Hepatocyte (in vitro differentiated cells): ENCODE measurements around the gene SMIM44. TPM values are rescaled to one million over a fixed set of nuclear protein-coding genes. Genes with fewer than 3 reads are reported as not detected.

Source experiments
- DNase-seq: peaks from one replicate; pipeline ENCODE4 v3.0.0-alpha.2; 2016; ENCODE audit warnings: low spot score
- H2AFZ ChIP-seq: fragments of 200-600 bp; sonication (generic); 2 replicates; pipeline ENCODE4 v1.6.0; 2016; ENCODE audit warnings: antibody characterized with exemption, mild to moderate bottlenecking
- H3K27ac ChIP-seq: fragments of 200-600 bp; sonication (generic); 2 replicates; pipeline ENCODE4 v1.5.1; 2016; ENCODE audit warnings: mild to moderate bottlenecking
- H3K27me3 ChIP-seq: fragments of 200-600 bp; sonication (generic); 2 replicates; pipeline ENCODE4 v1.6.1; 2016
- H3K36me3 ChIP-seq: fragments of 200-600 bp; sonication (generic); replicated peaks from 2 replicates; pipeline ENCODE4 v1.5.1; 2016; ENCODE audit warnings: low read depth; ENCODE audit not compliant: insufficient read depth
- H3K4me1 ChIP-seq: fragments of 200-600 bp; sonication (generic); 2 replicates; pipeline ENCODE4 v1.5.1; 2016; ENCODE audit warnings: mild to moderate bottlenecking, moderate library complexity; ENCODE audit not compliant: insufficient read depth
- H3K4me2 ChIP-seq: fragments of 200-600 bp; sonication (generic); 2 replicates; pipeline ENCODE4 v1.6.0; 2016
- H3K4me3 ChIP-seq: fragments of 200-600 bp; sonication (generic); 2 replicates; pipeline ENCODE4 v1.5.1; 2016; ENCODE audit warnings: mild to moderate bottlenecking
- H3K79me2 ChIP-seq: fragments of 200-600 bp; sonication (generic); 2 replicates; pipeline ENCODE4 v1.6.0; 2017; ENCODE audit warnings: mild to moderate bottlenecking
- H3K9me2 ChIP-seq: fragments of 200-600 bp; sonication (generic); replicated peaks from 2 replicates; pipeline ENCODE4 v1.6.0; 2017; ENCODE audit warnings: mild to moderate bottlenecking; ENCODE audit not compliant: insufficient read depth
- H3K9me3 ChIP-seq: fragments of 200-600 bp; sonication (generic); 2 replicates; pipeline ENCODE4 v1.5.1; 2016; ENCODE audit warnings: low read depth, mild to moderate bottlenecking
- H4K20me1 ChIP-seq: fragments of 200-600 bp; sonication (generic); 2 replicates; pipeline ENCODE4 v1.6.0; 2016; ENCODE audit warnings: mild to moderate bottlenecking; ENCODE audit not compliant: insufficient read depth, poor library complexity, severe bottlenecking
- EZH2 ChIP-seq: fragments of 200-600 bp; sonication (generic); IDR thresholded peaks from 2 replicates; pipeline ENCODE4 v1.6.1; 2016; ENCODE audit warnings: antibody characterized with exemption, mild to moderate bottlenecking, borderline replicate concordance
- EZH2phosphoT487 ChIP-seq: fragments of 200-600 bp; sonication (generic); IDR thresholded peaks from one replicate; pipeline ENCODE4 v1.6.1; 2018; ENCODE audit warnings: antibody characterized with exemption, mild to moderate bottlenecking, low read depth, moderate library complexity; ENCODE audit not compliant: unreplicated experiment, severe bottlenecking
- WGBS: methylation state at CpG from one replicate; pipeline ENCODE4 v1.1.6; 2016; ENCODE audit warnings: low lambda C conversion rate; ENCODE audit errors: missing lambda C conversion rate; 5-methylcytosine and 5-hydroxymethylcytosine counted together
- polyA plus RNA-seq: library from polyadenylated mRNA; unstranded; fragments of >200 nt; fragmentation: Nextera tagmentation; extraction: Ambion mirVana; gene quantifications from 2 replicates; pipeline ENCODE4 v1.2.1, GENCODE V29; 2016
- total RNA-seq: library from RNA; depleted of rRNA; stranded (reverse); fragments of >200 nt; gene quantifications from 2 replicates; pipeline ENCODE4 v1.2.3, GENCODE V29; 2014
- TF ChIP-seq, protein P1 (sequence below): fragments of 200-600 bp; sonication (generic); IDR thresholded peaks from 2 replicates; pipeline ENCODE4 v1.5.1; 2016; ENCODE audit warnings: antibody characterized with exemption, mild to moderate bottlenecking; ENCODE audit not compliant: poor library complexity

The SMIM44 gene
- total and polyA plus RNA-seq, 2 experiments from 2014 or later = not detected

DNA sequence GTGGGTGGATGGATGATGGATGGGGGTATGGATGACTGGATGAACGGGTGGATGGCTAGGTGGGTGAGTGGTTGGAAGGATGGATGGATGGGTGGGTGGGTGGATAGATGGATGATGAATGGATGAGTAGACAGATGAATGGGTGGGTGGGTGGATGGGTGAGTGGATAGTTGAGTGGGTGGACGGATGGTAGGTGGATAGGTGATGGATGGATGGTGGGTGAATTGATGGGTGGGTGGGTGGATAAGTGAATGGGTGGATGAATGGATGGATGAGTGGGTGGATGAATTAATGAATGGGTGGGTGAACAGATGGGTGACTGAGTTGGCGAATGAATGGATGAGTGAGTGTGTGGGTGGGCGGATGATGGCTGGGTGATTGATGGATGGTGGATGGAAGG is 7.8 kb downstream of the SMIM44 start:
- Histone ChIP-seq H3K27me3 (no peaks in the 10 kb centered on the region), H3K79me2 (no peaks in the 10 kb centered on the region), H3K4me2 (no peak overlapping the region), H3K4me3 (no peak overlapping the region), H3K4me1 (peaks cover 19% of the 10 kb centered on the region), H4K20me1 (no peaks in the 10 kb centered on the region), H2AFZ (no peak overlapping the region), H3K36me3 (no peaks in the 10 kb centered on the region), H3K27ac (no peak overlapping the region), H3K9me3 (no peaks in the 10 kb centered on the region), H3K9me2 (no peaks in the 10 kb centered on the region)
- TF ChIP-seq EZH2phosphoT487 = no peak
- TF ChIP-seq, protein P1, sequence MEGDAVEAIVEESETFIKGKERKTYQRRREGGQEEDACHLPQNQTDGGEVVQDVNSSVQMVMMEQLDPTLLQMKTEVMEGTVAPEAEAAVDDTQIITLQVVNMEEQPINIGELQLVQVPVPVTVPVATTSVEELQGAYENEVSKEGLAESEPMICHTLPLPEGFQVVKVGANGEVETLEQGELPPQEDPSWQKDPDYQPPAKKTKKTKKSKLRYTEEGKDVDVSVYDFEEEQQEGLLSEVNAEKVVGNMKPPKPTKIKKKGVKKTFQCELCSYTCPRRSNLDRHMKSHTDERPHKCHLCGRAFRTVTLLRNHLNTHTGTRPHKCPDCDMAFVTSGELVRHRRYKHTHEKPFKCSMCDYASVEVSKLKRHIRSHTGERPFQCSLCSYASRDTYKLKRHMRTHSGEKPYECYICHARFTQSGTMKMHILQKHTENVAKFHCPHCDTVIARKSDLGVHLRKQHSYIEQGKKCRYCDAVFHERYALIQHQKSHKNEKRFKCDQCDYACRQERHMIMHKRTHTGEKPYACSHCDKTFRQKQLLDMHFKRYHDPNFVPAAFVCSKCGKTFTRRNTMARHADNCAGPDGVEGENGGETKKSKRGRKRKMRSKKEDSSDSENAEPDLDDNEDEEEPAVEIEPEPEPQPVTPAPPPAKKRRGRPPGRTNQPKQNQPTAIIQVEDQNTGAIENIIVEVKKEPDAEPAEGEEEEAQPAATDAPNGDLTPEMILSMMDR = no peak
- TF ChIP-seq EZH2 = no peak
- no peak for DNase-seq
- WGBS = 89% methylated on average over 3 of the region's 4 CpGs

DNA sequence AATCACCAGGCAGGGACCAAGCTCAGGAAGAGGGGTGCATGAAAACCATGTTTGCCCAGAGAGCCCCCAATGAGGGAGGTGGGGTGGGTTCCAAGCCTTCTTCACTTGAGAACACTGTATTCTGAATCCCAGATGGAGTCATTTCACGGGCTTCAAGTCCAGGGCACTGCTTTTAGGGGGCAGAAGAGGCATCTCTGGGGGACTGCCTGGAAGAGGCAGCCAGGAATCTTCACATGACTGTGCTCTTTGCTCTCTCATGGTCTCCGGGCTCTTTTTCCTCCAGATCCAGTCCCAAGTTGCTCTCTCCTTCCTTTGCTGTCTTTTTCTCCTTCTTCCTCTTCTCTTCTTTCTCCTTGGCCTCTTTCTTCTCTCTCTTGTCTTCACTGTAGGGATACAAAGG is 8.6 kb downstream of the SMIM44 start:
- WGBS = 78% methylated on average over 2 of the region's 2 CpGs
- Histone ChIP-seq H3K27ac (peak overlapping the region; percentile 90), H3K27me3 (no peaks in the 10 kb centered on the region), H2AFZ (no peak overlapping the region), H3K9me2 (no peaks in the 10 kb centered on the region), H3K4me1 (peaks cover 19% of the 10 kb centered on the region), H4K20me1 (no peaks in the 10 kb centered on the region), H3K4me2 (peak overlapping the region; percentile 66), H3K9me3 (no peaks in the 10 kb centered on the region), H3K79me2 (no peaks in the 10 kb centered on the region), H3K36me3 (no peaks in the 10 kb centered on the region), H3K4me3 (no peak overlapping the region)
- DNase-seq = no peak
- TF ChIP-seq, protein P1 = no peak
- TF ChIP-seq EZH2 (no peak), EZH2phosphoT487 (no peak)

DNA sequence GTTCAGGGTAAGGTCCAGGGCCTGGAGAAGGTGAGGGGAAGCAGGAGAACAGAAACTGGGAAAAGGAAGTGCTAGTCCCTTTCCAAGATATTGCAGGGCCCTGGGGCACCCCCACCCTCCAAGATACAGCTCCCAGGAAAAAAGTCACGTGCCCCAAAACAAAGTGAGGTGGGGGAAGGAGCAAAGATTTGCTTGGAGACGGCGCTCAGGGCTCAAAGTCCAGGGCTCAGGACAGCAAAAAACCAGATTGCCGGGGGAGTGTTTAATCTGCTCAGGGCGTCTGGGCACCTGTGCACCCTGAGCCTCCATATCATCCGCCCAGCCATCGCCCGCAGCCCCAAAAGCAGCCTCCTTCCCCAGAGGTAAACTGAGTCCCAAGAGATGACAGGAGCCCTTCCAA is 9.2 kb downstream of the SMIM44 start:
- no peak for TF ChIP-seq EZH2
- no peak for TF ChIP-seq EZH2phosphoT487
- TF ChIP-seq, protein P1 = no peak
- H3K36me3 ChIP-seq = no peaks in the 10 kb centered on the region
- H3K9me3 ChIP-seq = no peaks in the 10 kb centered on the region
- 44% methylated on average over 8 of the region's 8 CpGs for WGBS
- peak; percentile 84 for DNase-seq
- peak overlapping the region; percentile 66 for H3K4me2 ChIP-seq
- no peaks in the 10 kb centered on the region for H3K79me2 ChIP-seq
- no peak overlapping the region for H2AFZ ChIP-seq
- no peaks in the 10 kb centered on the region for H4K20me1 ChIP-seq
- H3K27ac ChIP-seq = peak overlapping the region; percentile 90
- no peak overlapping the region for H3K4me3 ChIP-seq
- no peaks in the 10 kb centered on the region for H3K27me3 ChIP-seq
- H3K4me1 ChIP-seq = peaks cover 19% of the 10 kb centered on the region
- no peaks in the 10 kb centered on the region for H3K9me2 ChIP-seq
